ENCODE data around the gene DUSP8. TPM values are rescaled to one million over a fixed set of nuclear protein-coding genes. Genes with fewer than 3 reads are reported as not detected.
A peak's percentile ranks its signal among the peaks of the same experiment; 100 is the strongest.

Gene DUSP8
- 5.8 TPM for polyA plus RNA-seq (2013, experiment 1 of 2)
- polyA plus RNA-seq (2013, experiment 2 of 2): 6.1 TPM

- peak within 1 kb of the TSS; percentile 75 for H2AK5ac ChIP-seq (ENCODE audit: low read depth, low read length)
- H3K4ac ChIP-seq (ENCODE audit: low read length): no peak within 1 kb of the TSS
- H3K14ac ChIP-seq (ENCODE audit: low read length): no peak within 1 kb of the TSS
- H4K91ac ChIP-seq (ENCODE audit: low read depth, low read length, poor library complexity): no peak within 1 kb of the TSS
- no peaks in the 10 kb centered on the region for H3K36me3 ChIP-seq (replicated peaks in 1 of 2; ENCODE audit: control insufficient read depth in 2 of 2, insufficient read depth in 2 of 2, low read length in 2 of 2)
- H3K27me3 ChIP-seq (ENCODE audit: control insufficient read depth in 3 of 3, insufficient read depth in 3 of 3, low read depth in 1 of 3, low read length in 3 of 3): peaks cover 20 to 59% (median 37%) of the 10 kb centered on the region in 3 experiments
- peak within 1 kb of the TSS; percentile 55 for H3K23ac ChIP-seq (ENCODE audit: low read depth, low read length, poor library complexity)
- peak within 1 kb of the TSS; percentile 58 for H2BK15ac ChIP-seq (ENCODE audit: low read length)
- H3K4me2 ChIP-seq (ENCODE audit: insufficient read depth, low read length, poor library complexity, severe bottlenecking): peak within 1 kb of the TSS; percentile 77
- H3K79me1 ChIP-seq (ENCODE audit: low read depth, low read length): peaks cover 2% of the 10 kb centered on the region
- DNase-seq (ENCODE audit: low spot score): peak; percentile 71
- H3K4me1 ChIP-seq (ENCODE audit: control insufficient read depth in 2 of 2, insufficient read depth in 1 of 2, low read depth in 1 of 2, low read length in 2 of 2): peaks cover 18% of the 10 kb centered on the region in 2 donors
- H2BK5ac ChIP-seq (ENCODE audit: low read length): peak within 1 kb of the TSS; percentile 66
- no peak within 1 kb of the TSS for H2BK120ac ChIP-seq (ENCODE audit: low read depth, low read length)
- no CpG with 5 or more reads among the region's 124 CpGs for WGBS, 2 donors (ENCODE audit: extremely low coverage in 2 of 2, insufficient read length in 2 of 2, insufficient replicate concordance in 1 of 2)
- H3K9ac ChIP-seq (ENCODE audit: low read depth, low read length, poor library complexity): peak within 1 kb of the TSS; percentile 60
- no peaks in the 10 kb centered on the region for H3K9me3 ChIP-seq (replicated peaks in 1 of 2; ENCODE audit: control insufficient read depth in 2 of 2, insufficient read depth in 1 of 2, low read depth in 1 of 2, low read length in 2 of 2)
- H2BK12ac ChIP-seq (ENCODE audit: low read length): no peak within 1 kb of the TSS
- peak within 1 kb of the TSS; percentile 79 for H2AFZ ChIP-seq (ENCODE audit: low read length)
- peak within 1 kb of the TSS; percentile 30 to 81 for H3K4me3 ChIP-seq (ENCODE audit: low read length in 2 of 2)
- H4K8ac ChIP-seq (ENCODE audit: low read depth, low read length): no peak within 1 kb of the TSS
- peak within 1 kb of the TSS; percentile 91 for H3K18ac ChIP-seq (ENCODE audit: low read length)
- H3K27ac ChIP-seq (replicated peaks; ENCODE audit: low read length): no peak within 1 kb of the TSS
These were observed at the start of gene DUSP8 for GRCh38 chr11:1572197-1573076. Gene DUSP8, minus strand, starts transcription at chr11:1572271. Its CDS starts 6,445 bp downstream, at chr11:1565826.

DNA sequence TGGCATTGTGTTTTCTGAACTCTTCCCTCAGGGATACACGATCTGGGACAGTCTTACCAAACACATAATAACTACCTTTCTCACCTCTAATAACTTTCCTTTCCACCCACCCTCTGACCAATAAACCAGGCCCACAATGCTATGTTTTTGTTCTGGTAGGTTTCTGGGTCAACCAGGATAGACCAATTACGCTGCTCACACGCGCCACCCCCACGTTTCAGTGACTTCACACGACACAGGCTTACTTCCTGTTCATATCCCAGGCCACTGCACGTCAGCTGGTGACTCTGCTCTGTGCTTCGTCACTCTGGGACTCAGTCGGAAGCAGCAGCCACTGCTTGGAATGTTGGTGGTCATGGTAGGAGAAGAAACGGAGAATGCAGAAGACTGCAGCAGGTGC, 47.4 kb upstream of the DUSP8 start:
- Histone ChIP-seq H3K4me1 (ENCODE audit: control insufficient read depth in 2 of 2, insufficient read depth in 1 of 2, low read depth in 1 of 2, low read length in 2 of 2) (no peaks in the 10 kb centered on the region), H2BK120ac (ENCODE audit: low read depth, low read length) (no peak overlapping the region), H2BK12ac (ENCODE audit: low read length) (no peak overlapping the region), H3K4me3 (ENCODE audit: low read length in 2 of 2) (no peak overlapping the region), H2BK15ac (ENCODE audit: low read length) (no peak overlapping the region), H3K27me3 (ENCODE audit: control insufficient read depth in 3 of 3, insufficient read depth in 3 of 3, low read depth in 1 of 3, low read length in 3 of 3) (peaks cover 0 to 9% (median 2%) of the 10 kb centered on the region in 3 experiments), H2AK5ac (ENCODE audit: low read depth, low read length) (no peak overlapping the region), H3K18ac (ENCODE audit: low read length) (no peak overlapping the region), H4K91ac (ENCODE audit: low read depth, low read length, poor library complexity) (no peak overlapping the region), H3K9ac (ENCODE audit: low read depth, low read length, poor library complexity) (no peak overlapping the region), H4K8ac (ENCODE audit: low read depth, low read length) (no peak overlapping the region), H3K4me2 (ENCODE audit: insufficient read depth, low read length, poor library complexity, severe bottlenecking) (no peak overlapping the region), H3K23ac (ENCODE audit: low read depth, low read length, poor library complexity) (no peak overlapping the region), H3K79me1 (ENCODE audit: low read depth, low read length) (no peaks in the 10 kb centered on the region), H3K27ac (replicated peaks; ENCODE audit: low read length) (no peak overlapping the region), H3K4ac (ENCODE audit: low read length) (no peak overlapping the region), H2AFZ (ENCODE audit: low read length) (no peak overlapping the region), H3K14ac (ENCODE audit: low read length) (no peak overlapping the region), H3K9me3 (replicated peaks in 1 of 2; ENCODE audit: control insufficient read depth in 2 of 2, insufficient read depth in 1 of 2, low read depth in 1 of 2, low read length in 2 of 2) (no peaks in the 10 kb centered on the region), H2BK5ac (ENCODE audit: low read length) (no peak overlapping the region), H3K36me3 (replicated peaks in 1 of 2; ENCODE audit: control insufficient read depth in 2 of 2, insufficient read depth in 2 of 2, low read length in 2 of 2) (no peaks in the 10 kb centered on the region)
- WGBS, 2 donors (ENCODE audit: extremely low coverage in 2 of 2, insufficient read length in 2 of 2, insufficient replicate concordance in 1 of 2): no CpG with 5 or more reads among the region's 10 CpGs
- DNase-seq (ENCODE audit: low spot score): no peak

DNA sequence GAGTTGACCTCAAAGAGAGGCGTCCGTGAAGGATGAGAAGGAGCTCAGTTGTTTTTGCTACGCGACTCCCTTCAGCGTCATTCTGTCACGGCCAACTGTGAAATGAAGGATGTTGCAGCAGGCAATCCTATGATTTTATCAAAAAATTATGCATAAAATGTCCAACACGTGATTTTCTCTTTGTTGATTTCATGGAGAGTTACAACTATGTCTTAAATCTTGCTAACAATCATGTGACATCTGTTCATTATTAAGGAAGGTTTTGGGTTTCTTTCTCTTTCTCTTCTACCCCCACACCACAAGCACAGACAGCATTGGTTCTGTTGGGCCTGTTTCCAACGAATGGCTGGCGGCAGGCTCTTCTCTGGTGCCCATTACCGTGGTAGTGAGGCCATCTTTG, 46.2 kb upstream of the DUSP8 start:
- Histone ChIP-seq H2AK5ac (ENCODE audit: low read depth, low read length) (peak overlapping the region; percentile 10), H3K27ac (replicated peaks; ENCODE audit: low read length) (no peak overlapping the region), H2BK15ac (ENCODE audit: low read length) (no peak overlapping the region), H3K27me3 (ENCODE audit: control insufficient read depth in 3 of 3, insufficient read depth in 3 of 3, low read depth in 1 of 3, low read length in 3 of 3) (peaks cover 0 to 4% (median 2%) of the 10 kb centered on the region in 3 experiments), H3K4ac (ENCODE audit: low read length) (no peak overlapping the region), H3K14ac (ENCODE audit: low read length) (peak overlapping the region; percentile 6), H3K9me3 (replicated peaks in 1 of 2; ENCODE audit: control insufficient read depth in 2 of 2, insufficient read depth in 1 of 2, low read depth in 1 of 2, low read length in 2 of 2) (no peaks in the 10 kb centered on the region), H2BK120ac (ENCODE audit: low read depth, low read length) (no peak overlapping the region), H3K36me3 (replicated peaks in 1 of 2; ENCODE audit: control insufficient read depth in 2 of 2, insufficient read depth in 2 of 2, low read length in 2 of 2) (no peaks in the 10 kb centered on the region), H2BK5ac (ENCODE audit: low read length) (no peak overlapping the region), H3K4me2 (ENCODE audit: insufficient read depth, low read length, poor library complexity, severe bottlenecking) (no peak overlapping the region), H2BK12ac (ENCODE audit: low read length) (no peak overlapping the region), H3K23ac (ENCODE audit: low read depth, low read length, poor library complexity) (no peak overlapping the region), H3K4me1 (ENCODE audit: control insufficient read depth in 2 of 2, insufficient read depth in 1 of 2, low read depth in 1 of 2, low read length in 2 of 2) (no peaks in the 10 kb centered on the region), H3K79me1 (ENCODE audit: low read depth, low read length) (no peaks in the 10 kb centered on the region), H4K91ac (ENCODE audit: low read depth, low read length, poor library complexity) (no peak overlapping the region), H4K8ac (ENCODE audit: low read depth, low read length) (no peak overlapping the region), H2AFZ (ENCODE audit: low read length) (no peak overlapping the region), H3K18ac (ENCODE audit: low read length) (no peak overlapping the region), H3K4me3 (ENCODE audit: low read length in 2 of 2) (no peak overlapping the region), H3K9ac (ENCODE audit: low read depth, low read length, poor library complexity) (no peak overlapping the region)
- DNase-seq (ENCODE audit: low spot score): no peak
- WGBS, 2 donors (ENCODE audit: extremely low coverage in 2 of 2, insufficient read length in 2 of 2, insufficient replicate concordance in 1 of 2): no CpG with 5 or more reads among the region's 10 CpGs

GRCh38 chr11:1608363-1608762, 36.3 kb upstream of the DUSP8 start, which contains the start of gene KRTAP5-3:
Gene KRTAP5-3, minus strand, starts transcription at chr11:1608463. Its CDS starts 78 bp downstream, at chr11:1608385.
- DNase-seq (ENCODE audit: low spot score): no peak
- Histone ChIP-seq H2BK120ac (ENCODE audit: low read depth, low read length) (no peak within 1 kb of the TSS), H3K23ac (ENCODE audit: low read depth, low read length, poor library complexity) (no peak within 1 kb of the TSS), H3K9ac (ENCODE audit: low read depth, low read length, poor library complexity) (no peak within 1 kb of the TSS), H3K18ac (ENCODE audit: low read length) (peak within 1 kb of the TSS; percentile 35), H4K91ac (ENCODE audit: low read depth, low read length, poor library complexity) (no peak within 1 kb of the TSS), H3K9me3 (replicated peaks in 1 of 2; ENCODE audit: control insufficient read depth in 2 of 2, insufficient read depth in 1 of 2, low read depth in 1 of 2, low read length in 2 of 2) (no peaks in the 10 kb centered on the region), H4K8ac (ENCODE audit: low read depth, low read length) (no peak within 1 kb of the TSS), H3K79me1 (ENCODE audit: low read depth, low read length) (peaks cover 3% of the 10 kb centered on the region), H2AFZ (ENCODE audit: low read length) (peak within 1 kb of the TSS; percentile 45), H2AK5ac (ENCODE audit: low read depth, low read length) (no peak within 1 kb of the TSS), H2BK15ac (ENCODE audit: low read length) (no peak within 1 kb of the TSS), H3K14ac (ENCODE audit: low read length) (no peak within 1 kb of the TSS), H3K36me3 (replicated peaks in 1 of 2; ENCODE audit: control insufficient read depth in 2 of 2, insufficient read depth in 2 of 2, low read length in 2 of 2) (no peaks in the 10 kb centered on the region), H2BK12ac (ENCODE audit: low read length) (no peak within 1 kb of the TSS), H3K4me2 (ENCODE audit: insufficient read depth, low read length, poor library complexity, severe bottlenecking) (no peak within 1 kb of the TSS), H3K4me3 (ENCODE audit: low read length in 2 of 2) (no peak within 1 kb of the TSS), H2BK5ac (ENCODE audit: low read length) (no peak within 1 kb of the TSS), H3K27ac (replicated peaks; ENCODE audit: low read length) (no peak within 1 kb of the TSS), H3K27me3 (ENCODE audit: control insufficient read depth in 3 of 3, insufficient read depth in 3 of 3, low read depth in 1 of 3, low read length in 3 of 3) (peaks cover 0 to 41% (median 0%) of the 10 kb centered on the region in 3 experiments), H3K4ac (ENCODE audit: low read length) (no peak within 1 kb of the TSS), H3K4me1 (ENCODE audit: control insufficient read depth in 2 of 2, insufficient read depth in 1 of 2, low read depth in 1 of 2, low read length in 2 of 2) (peaks cover 0 to 8% of the 10 kb centered on the region in 2 donors)
- no CpG with 5 or more reads among the region's 4 CpGs for WGBS, 2 donors (ENCODE audit: extremely low coverage in 2 of 2, insufficient read length in 2 of 2, insufficient replicate concordance in 1 of 2)
